B cell (primary cell): ENCODE data around the gene CD44. TPM values are rescaled to one million over a fixed set of nuclear protein-coding genes. Genes with fewer than 3 reads are reported as not detected.

Experiments used
- ATAC-seq: fragments of 200-7000 bp; cut with Tn5 transposase; one replicate; pipeline ENCODE4 v1.10.0; 2021; ENCODE audit warnings: low read depth, mild to moderate bottlenecking, moderate number of reproducible peaks, moderate library complexity
- CTCF ChIA-PET: fragments of 350-600 bp; sonication (Branson Sonifier 250); formaldehyde crosslinking; loops from one replicate; lab custom pipeline; 2021; ENCODE audit warnings: antibody characterized with exemption, inconsistent platforms; lab: Charles Lee
- POLR2A ChIA-PET: fragments of 350-600 bp; sonication (Branson Sonifier 250); formaldehyde crosslinking; loops from one replicate; lab custom pipeline; 2021; ENCODE audit warnings: antibody characterized with exemption; lab: Charles Lee
- DNase-seq: peaks from one replicate; pipeline ENCODE4 v3.0.0; 2013
- H2AFZ ChIP-seq: 2 replicates; pipeline ENCODE4 v1.6.1; 2012; ENCODE audit warnings: mild to moderate bottlenecking, low read depth, low read length; ENCODE audit not compliant: insufficient read depth, poor library complexity, severe bottlenecking
- H3K27ac ChIP-seq, 2 donors: 1 replicate in 1 of 2; 2 replicates in 1 of 2; pipeline ENCODE4 v1.5.1; 2012 to 2013; ENCODE audit warnings: low read length in 2 of 2, mild to moderate bottlenecking in 2 of 2, moderate library complexity in 1 of 2
- H3K27me3 ChIP-seq, 4 experiments: fragments of 200-600 bp in 1 of 4; sonication (generic) in 1 of 4; replicated peaks in 1 of 4; 1 replicate in 2 of 4; 2 replicates in 2 of 4; pipeline versions ENCODE4 v1.6.1 to v1.7.0; 2013 to 2016; ENCODE audit warnings: low read length in 3 of 4, mild to moderate bottlenecking in 2 of 4, mixed read lengths in 1 of 4, moderate library complexity in 1 of 4; ENCODE audit not compliant: insufficient read depth in 4 of 4, control insufficient read depth in 3 of 4; ENCODE audit errors: control extremely low read depth in 1 of 4
- H3K36me3 ChIP-seq, 2 experiments: replicated peaks in 1 of 2; 1 replicate in 1 of 2; 2 replicates in 1 of 2; pipeline versions ENCODE4 v1.6.1 to v1.7.1; 2013; ENCODE audit warnings: low read length in 1 of 2; ENCODE audit not compliant: insufficient read depth in 2 of 2, control insufficient read depth in 1 of 2; ENCODE audit errors: control extremely low read depth in 1 of 2, extremely low read depth in 1 of 2
- H3K4me1 ChIP-seq, 2 donors: fragments of 200-600 bp in 1 of 2; sonication (generic) in 1 of 2; 1 replicate in 1 of 2; 2 replicates in 1 of 2; pipeline versions ENCODE4 v1.5.1 to v1.6.1; 2013 to 2017; ENCODE audit warnings: low read length in 2 of 2; ENCODE audit not compliant: control insufficient read depth in 2 of 2, insufficient read depth in 2 of 2
- H3K4me2 ChIP-seq: replicated peaks from 2 replicates; pipeline ENCODE3; 2012; ENCODE audit warnings: mild to moderate bottlenecking, low read depth, low read length; ENCODE audit not compliant: poor library complexity, severe bottlenecking
- H3K4me3 ChIP-seq, 5 experiments: fragments of 200-600 bp in 1 of 5; sonication (generic) in 1 of 5; 1 replicate in 3 of 5; 2 replicates in 2 of 5; pipeline versions ENCODE4 v1.5.1 to v1.7.0; 2011 to 2016; ENCODE audit warnings: low read length in 4 of 5, mild to moderate bottlenecking in 4 of 5, low read depth in 2 of 5, control low read depth in 1 of 5, moderate library complexity in 1 of 5; ENCODE audit not compliant: insufficient read depth in 1 of 5; ENCODE audit errors: control extremely low read depth in 1 of 5, extremely low read depth in 1 of 5
- H3K79me2 ChIP-seq: fragments of 200-600 bp; sonication (generic); one replicate; pipeline ENCODE4 v1.6.0; 2016; ENCODE audit warnings: low read length; ENCODE audit not compliant: control insufficient read depth, insufficient read depth
- H3K9ac ChIP-seq: fragments of 200-600 bp; sonication (generic); 2 replicates; pipeline ENCODE4 v1.6.1; 2017; ENCODE audit warnings: mild to moderate bottlenecking, low read length, moderate library complexity
- H3K9me3 ChIP-seq, 3 donors: one replicate each; pipeline versions ENCODE4 v1.6.1 to v1.7.1; 2013; ENCODE audit warnings: low read length in 2 of 3; ENCODE audit not compliant: control insufficient read depth in 2 of 3, insufficient read depth in 1 of 3; ENCODE audit errors: control extremely low read depth in 1 of 3
- H4K20me1 ChIP-seq: 2 replicates; pipeline ENCODE4 v1.6.0; 2012; ENCODE audit warnings: mild to moderate bottlenecking, low read length; ENCODE audit not compliant: insufficient read depth, control insufficient read depth, poor library complexity, severe bottlenecking
- H3K27ac Mint-ChIP-seq: one replicate; pipeline ENCODE4 v1.8.0; 2021; ENCODE audit warnings: mixed read lengths
- H3K27me3 Mint-ChIP-seq: one replicate; pipeline ENCODE4 v1.8.0; 2021; ENCODE audit warnings: mixed read lengths
- H3K4me1 Mint-ChIP-seq: one replicate; pipeline ENCODE4 v1.8.0; 2021; ENCODE audit warnings: mixed read lengths
- H3K4me3 Mint-ChIP-seq: one replicate; pipeline ENCODE4 v1.8.0; 2021; ENCODE audit warnings: mixed read lengths
- H3K9me3 Mint-ChIP-seq: one replicate; pipeline ENCODE4 v1.8.0; 2022; ENCODE audit warnings: mixed read lengths; ENCODE audit not compliant: insufficient read depth
- CTCF ChIP-seq: fragments of 200-600 bp; IDR thresholded peaks from one replicate; pipeline ENCODE4 v1.8.0; 2022; ENCODE audit warnings: antibody characterized with exemption, mild to moderate bottlenecking
- EZH2 ChIP-seq: IDR thresholded peaks from 2 replicates; pipeline ENCODE4 v1.6.1; 2012; ENCODE audit warnings: borderline replicate concordance, low read depth, mild to moderate bottlenecking, moderate library complexity, low read length; ENCODE audit not compliant: insufficient read depth, poor library complexity, severe bottlenecking
- WGBS: methylation state at CpG from one replicate; pipeline ENCODE4 v1.1.5; 2013; ENCODE audit warnings: missing lambda C conversion rate; ENCODE audit not compliant: insufficient coverage; 5-methylcytosine and 5-hydroxymethylcytosine counted together
- intact Hi-C: fragments of 100-400 bp; cut with micrococcal nuclease; formaldehyde crosslinking; loops from one replicate; pipeline ENCODE4 v1.10.0; 2022
- polyA plus RNA-seq: library from polyadenylated mRNA; depleted of rRNA; stranded (reverse); fragments of >200 nt; gene quantifications from 2 replicates; pipeline ENCODE4 v1.2.3, GENCODE V29; 2012
- total RNA-seq, 2 donors: library from RNA; stranded (reverse); fragments of 120-200 nt in 1 of 2; gene quantifications; 1 replicate in 1 of 2; 2 replicates in 1 of 2; pipeline versions ENCODE4 v1.2.3 to v1.2.4, GENCODE V29; 2013 to 2022

Gene CD44
- total and polyA plus RNA-seq, 2 donors (not counting 1 experiment from before 2014, with no cell fraction given) = 261 to 896 TPM

GRCh38 chr11:35182317-35182939 is 43.5 kb downstream of the CD44 start:
- peaks cover 88% of the 10 kb centered on the region for H3K79me2 ChIP-seq

More at GRCh38 chr11:35182317-35182939, 43.5 kb downstream of the CD44 start:
- H3K4me3 ChIP-seq = peak overlapping the region in 3 of 5 experiments; percentile 1 to 41 (median 6)
- H4K20me1 ChIP-seq = no peaks in the 10 kb centered on the region
- Mint-ChIP-seq H3K27ac (peak overlapping the region; percentile 90), H3K4me3 (peak overlapping the region; percentile 81), H3K4me1 (peaks cover 67% of the 10 kb centered on the region), H3K9me3 (no peaks in the 10 kb centered on the region), H3K27me3 (no peaks in the 10 kb centered on the region)
- TF ChIP-seq EZH2 = no peak
- TF ChIP-seq CTCF = no peak
- H3K36me3 ChIP-seq = peaks cover 42 to 84% of the 10 kb centered on the region in 2 experiments
- peak overlapping the region; percentile 68 to 80 for H3K27ac ChIP-seq
- H3K4me2 ChIP-seq = peak overlapping the region; percentile 67
- ChIA-PET POLR2A (interaction anchor here (0.7 kb wide), 1 partner anchor 185 kb away, joined by 8 read pairs; no protein-coding TSS in a partner anchor), CTCF (interaction anchor here (1.0 to 2.1 kb wide), 11 partner anchors 9 to 209 kb away, joined by 3 to 9 read pairs (median 4); no protein-coding TSS in a partner anchor)
- H2AFZ ChIP-seq = peak overlapping the region; percentile 3
- H3K4me1 ChIP-seq = peaks cover 34 to 41% of the 10 kb centered on the region in 2 donors
- peak overlapping the region; percentile 5 for H3K9ac ChIP-seq
- no peaks in the 10 kb centered on the region for H3K27me3 ChIP-seq
- DNase-seq (peak; percentile 67), ATAC-seq (peak; percentile 84)
- no peaks in the 10 kb centered on the region for H3K9me3 ChIP-seq
- intact Hi-C loops = loop anchor here (1.0 to 5.0 kb wide), 4 partner anchors 9 to 185 kb away; no protein-coding TSS in a partner anchor
- WGBS = 0% methylated on average over 1 of the region's 6 CpGs
